Measurements from ENCODE around the gene PPAT.

DNA sequence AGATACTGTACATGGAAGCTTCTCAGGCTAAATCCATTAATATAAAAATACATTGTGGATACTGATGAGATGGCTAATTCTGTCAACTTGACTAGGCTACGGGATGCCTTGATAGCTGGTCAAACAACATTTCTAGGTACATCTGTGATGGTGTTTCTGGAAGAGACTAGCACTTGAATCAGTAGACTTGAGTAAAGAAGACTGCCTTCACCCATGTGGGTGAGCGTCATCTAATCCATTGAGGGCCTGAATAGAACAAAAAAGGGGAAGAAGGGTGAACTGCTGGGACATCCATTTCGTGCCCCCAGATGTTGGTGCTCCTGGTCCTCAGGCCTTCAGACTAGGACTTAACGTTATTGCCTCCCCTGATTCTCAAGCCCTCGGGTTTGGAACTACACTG, 28.3 kb upstream of the PPAT start:
- TF ChIP-seq YY1 (IDR thresholded peaks at IDR 0.05; ENCODE audit: insufficient read depth, insufficient read length) (no peak), ZNF274 (IDR thresholded peaks at IDR 0.05; ENCODE audit: low read depth, low read length) (no peak), SUZ12 (IDR thresholded peaks at IDR 0.05; ENCODE audit: extremely low read depth, insufficient read depth, insufficient read length) (no peak)

Data from NT2/D1 (cell line).